Measurements from ENCODE around the gene GGT5.
"Not testable (repeated sequence)": the region's sequence is repeated elsewhere in the genome, so short reads cannot be mapped to it uniquely, and the experiment has no call there.

The GGT5 gene

DNA sequence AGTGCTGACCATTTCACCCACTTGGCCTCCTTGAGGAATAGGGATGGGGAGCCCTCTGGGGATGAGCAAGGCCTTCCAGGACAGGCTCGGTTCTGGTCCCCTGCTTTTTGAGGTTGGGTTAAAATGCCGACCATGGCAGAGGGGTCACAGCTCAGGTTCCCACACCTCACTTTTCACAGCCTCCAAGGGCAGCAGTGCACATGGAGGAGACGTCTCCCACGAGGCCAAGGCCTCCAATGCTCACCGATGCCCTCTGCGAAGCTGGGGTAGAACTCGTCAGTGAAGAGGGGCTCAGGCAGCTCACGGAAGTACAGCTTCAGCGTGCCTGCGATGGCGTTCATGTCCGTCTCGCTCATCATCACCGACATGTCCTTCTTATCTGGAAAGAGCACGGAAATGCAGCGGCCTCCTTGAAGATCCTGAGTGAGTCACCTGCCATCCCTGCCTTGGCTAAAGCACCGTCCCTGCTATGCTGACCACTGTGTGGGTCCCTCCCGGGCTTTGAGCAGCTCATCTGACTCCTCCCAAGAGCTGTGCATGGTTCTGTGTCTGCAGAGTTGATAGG, 17.4 kb upstream of the GGT5 start:
- not testable (repeated sequence) for DNase-seq

- not testable (repeated sequence) for DNase-seq
Observed at GRCh38 chr22:24259459-24259858, 14.6 kb upstream of the GGT5 start.

GRCh38 chr22:24256736-24257135, 11.9 kb upstream of the GGT5 start:
- not testable (repeated sequence) for DNase-seq

DNA sequence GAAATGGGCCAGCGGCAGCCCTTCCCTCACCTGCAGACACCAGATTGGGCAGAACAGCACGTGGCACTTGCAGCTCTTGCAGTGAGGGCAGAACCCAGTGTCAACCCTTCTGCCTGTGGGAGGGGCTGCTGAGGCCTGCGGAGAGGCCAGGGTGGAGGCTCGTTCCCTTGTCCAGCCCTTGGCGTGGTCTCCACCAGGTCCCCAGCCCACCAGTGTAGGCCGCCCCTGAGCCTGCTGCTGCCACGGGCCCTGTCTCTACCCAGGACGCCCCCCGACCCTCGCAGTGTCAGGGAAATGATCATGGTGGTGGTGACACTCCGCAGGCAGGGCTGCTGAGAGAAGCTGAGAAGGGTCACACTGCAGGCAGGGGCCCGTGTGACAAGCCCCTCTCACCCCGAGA, 11.3 kb upstream of the GGT5 start:
- not testable (repeated sequence) for DNase-seq

- not testable (repeated sequence) for DNase-seq
Observed at GRCh38 chr22:24253126-24253525, 8.2 kb upstream of the GGT5 start.

GRCh38 chr22:24251286-24251685, 6.4 kb upstream of the GGT5 start:
- not testable (repeated sequence) for DNase-seq

GRCh38 chr22:24249413-24249812, 4.5 kb upstream of the GGT5 start:
- not testable (repeated sequence) for DNase-seq

DNA sequence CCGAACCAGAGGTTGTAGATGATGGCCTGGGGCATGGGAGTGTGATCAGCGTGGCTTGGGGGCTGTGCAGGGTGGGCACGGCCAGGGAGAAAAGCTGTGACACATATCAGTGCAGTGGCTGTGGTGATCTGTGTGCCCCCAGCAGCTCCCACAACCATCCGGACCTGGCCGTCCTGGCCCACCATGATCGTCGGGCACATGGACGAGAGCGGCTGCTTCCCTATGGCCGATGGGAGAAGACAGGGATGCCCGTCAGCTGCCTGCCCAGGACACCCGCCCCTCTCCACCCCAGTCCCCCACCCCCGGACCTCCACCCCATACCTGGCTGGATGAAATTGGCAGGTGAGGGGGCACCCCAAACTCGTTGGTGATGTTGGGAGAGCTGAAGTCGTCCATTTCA, 3.7 kb upstream of the GGT5 start:
- not testable (repeated sequence) for DNase-seq

DNA sequence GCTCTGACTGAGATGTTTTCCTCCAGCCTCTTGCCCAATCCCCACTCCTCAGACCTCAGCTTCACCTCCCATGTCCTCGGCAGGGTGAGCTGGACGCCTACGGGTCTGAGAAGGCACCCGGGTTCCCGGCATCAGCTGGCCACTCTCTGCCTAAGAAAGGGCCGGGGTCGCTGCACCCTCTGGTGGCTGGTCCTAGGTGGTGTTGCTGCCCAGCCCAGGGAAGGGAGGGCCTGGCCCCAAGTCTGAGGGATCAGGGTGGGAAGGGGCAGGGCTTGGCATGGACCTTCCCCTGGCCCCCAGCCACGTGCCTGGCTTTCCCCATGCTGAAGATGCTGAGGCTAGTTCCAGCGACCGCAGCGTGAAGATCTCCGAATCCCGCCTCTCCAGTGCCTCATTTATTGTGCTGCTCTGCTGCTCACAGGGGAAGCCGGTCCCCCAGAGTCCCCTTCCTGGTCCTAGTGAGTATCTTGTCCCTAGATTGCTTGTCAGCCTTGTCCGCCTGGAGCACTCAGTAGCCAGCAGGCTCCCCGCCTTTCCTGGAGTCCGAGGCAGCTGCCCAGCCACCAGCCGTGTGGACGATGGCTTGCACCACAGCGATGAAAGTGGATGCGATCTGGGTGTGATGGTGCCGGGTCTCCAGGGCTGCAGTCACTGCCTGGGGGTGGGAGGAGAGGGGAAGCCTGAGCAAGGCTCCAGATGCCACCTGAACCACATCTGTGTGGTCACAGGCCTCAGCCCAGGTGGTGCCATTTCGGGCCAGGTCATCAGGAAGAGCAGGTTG, 2.9 kb upstream of the GGT5 start:
- no peak for DNase-seq

DNA sequence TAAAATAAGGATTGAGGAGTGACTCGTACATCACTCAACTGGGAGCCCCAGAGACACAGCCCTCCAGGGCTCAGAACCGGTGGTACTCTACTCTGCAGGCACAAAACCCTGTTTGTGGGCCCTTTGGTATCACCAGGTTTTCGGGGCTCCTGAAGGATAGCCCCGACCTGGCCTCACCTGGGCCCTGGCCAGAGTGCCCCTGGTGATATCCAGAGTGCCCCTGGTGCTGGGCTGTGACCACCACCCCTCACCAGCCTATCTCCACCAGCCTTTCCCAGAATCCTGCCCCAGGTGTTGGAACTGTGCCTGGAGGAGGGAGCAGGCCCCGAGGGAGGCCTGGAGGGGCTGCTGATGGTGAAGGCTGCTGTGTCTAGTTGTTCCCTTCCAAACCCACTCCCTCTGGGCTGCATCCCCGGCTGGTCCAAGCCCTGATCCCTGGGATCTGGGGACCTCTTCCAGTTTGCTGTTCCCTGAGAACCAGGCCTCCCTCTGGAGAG, 2.2 kb upstream of the GGT5 start:
- no peak for DNase-seq

- DNase-seq, result not testable (repeated sequence)
Observed at GRCh38 chr22:24245584-24246561, 991 bp upstream of the GGT5 start.

DNA sequence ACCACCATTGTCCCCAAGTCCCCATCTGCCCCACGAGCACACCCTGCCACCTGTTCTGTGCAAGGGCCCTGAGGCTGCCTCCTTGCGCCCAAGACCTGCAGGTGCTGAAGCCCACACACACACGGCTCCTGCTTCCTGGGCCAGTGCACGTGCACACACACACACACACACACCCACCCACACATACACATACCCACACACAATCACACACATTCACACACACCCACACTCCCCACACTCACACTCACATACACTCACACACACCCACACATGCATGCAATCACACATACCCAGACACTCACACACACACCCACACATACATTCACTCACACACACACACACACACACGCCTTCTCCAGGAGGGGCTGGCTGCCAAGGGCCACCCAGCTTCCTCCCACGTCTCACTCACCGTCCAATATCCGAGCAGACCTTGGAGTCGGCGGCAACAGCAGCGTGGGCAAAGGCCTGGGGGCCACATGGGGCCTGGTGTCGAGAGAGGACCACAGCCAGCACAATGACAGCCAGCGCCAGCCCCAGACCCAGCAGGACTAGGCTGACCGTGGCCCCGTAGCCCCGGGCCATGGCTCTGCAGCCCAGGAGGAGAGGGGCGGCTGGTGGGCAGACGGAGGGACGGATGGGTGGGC, 616 bp downstream of the GGT5 start:
- no peak for DNase-seq

GRCh38 chr22:24243417-24243816, 1.5 kb downstream of the GGT5 start:
- DNase-seq, result not testable (repeated sequence)

- DNase-seq, result not testable (repeated sequence)
Observed at GRCh38 chr22:24240985-24241692, 3.7 kb downstream of the GGT5 start.

- no peak for DNase-seq
Observed at GRCh38 chr22:24240381-24240780, 4.5 kb downstream of the GGT5 start.

DNA sequence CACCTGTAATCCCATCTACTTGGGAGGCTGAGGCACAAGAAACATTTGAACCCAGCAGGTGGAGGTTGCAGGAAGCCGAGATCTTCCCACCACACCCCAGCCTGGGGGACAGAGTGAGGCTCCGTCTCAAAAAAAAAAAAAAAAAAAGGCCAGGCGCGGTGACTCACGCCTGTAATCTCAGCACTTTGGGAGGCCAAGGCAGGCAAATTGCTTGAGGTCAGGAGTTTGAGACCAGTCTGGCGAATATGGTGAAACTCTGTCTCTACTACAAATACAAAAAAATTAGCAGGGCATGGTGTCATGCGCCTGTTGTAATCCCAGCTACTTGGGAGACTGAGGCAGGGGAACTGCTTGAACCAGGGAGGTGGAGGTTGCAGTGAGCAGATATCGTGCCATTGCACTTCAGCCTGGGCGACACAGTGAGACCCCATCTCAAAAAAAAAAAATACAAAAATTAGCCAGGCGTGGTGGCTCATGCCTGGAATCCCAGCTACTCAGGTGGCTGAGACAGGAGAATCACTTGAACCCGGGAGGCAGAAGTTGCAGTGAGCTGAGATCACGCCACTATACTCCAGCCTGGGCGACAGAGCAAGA, 6.7 kb downstream of the GGT5 start:
- DNase-seq, result not testable (repeated sequence)

GRCh38 chr22:24236656-24237055, 8.2 kb downstream of the GGT5 start:
- DNase-seq, result no peak

GRCh38 chr22:24235315-24235714, 9.6 kb downstream of the GGT5 start:
- DNase-seq, result no peak

- no peak for DNase-seq
Observed at GRCh38 chr22:24233816-24234215, 11.1 kb downstream of the GGT5 start.

- DNase-seq, result no peak
Observed at GRCh38 chr22:24233235-24233634, 11.6 kb downstream of the GGT5 start.

- no peak for DNase-seq
Observed at GRCh38 chr22:24232725-24233124, 12.2 kb downstream of the GGT5 start.

- DNase-seq, result no peak
Observed at GRCh38 chr22:24232124-24232523, 12.8 kb downstream of the GGT5 start.

Data from NCI-H2107 (cell line).